Heart left ventricle (tissue), 16 donors: ENCODE data around the gene RXRA. TPM values are rescaled to one million over a fixed set of nuclear protein-coding genes. Genes with fewer than 3 reads are reported as not detected.

Source experiments
- ATAC-seq, 4 donors: fragments of 200-7000 bp; cut with Tn5 transposase; one replicate each; pipeline ENCODE4 v1.9.1; 2020 to 2022; ENCODE audit warnings: moderate library complexity in 4 of 4, mild to moderate bottlenecking in 3 of 4, moderate number of reproducible peaks in 1 of 4
- DNase-seq, 5 donors: peaks; one replicate each; pipeline ENCODE4 v3.0.0-alpha.2; 2020
- H3K27ac ChIP-seq, 12 donors: fragments of 200-600 bp; sonication (generic) in 4 of 12; one replicate each; pipeline versions ENCODE4 v1.5.0 to v1.8.0; 2016 to 2022; ENCODE audit warnings: mild to moderate bottlenecking in 2 of 12
- H3K27me3 ChIP-seq, 9 donors: fragments of 200-600 bp; sonication (generic) in 2 of 9; one replicate each; pipeline versions ENCODE4 v1.5.1 to v1.8.0; 2016 to 2022; ENCODE audit warnings: mild to moderate bottlenecking in 3 of 9
- H3K36me3 ChIP-seq, 9 donors: fragments of 200-600 bp; sonication (generic) in 2 of 9; one replicate each; pipeline versions ENCODE4 v1.5.0 to v1.8.0; 2018 to 2022; ENCODE audit warnings: mild to moderate bottlenecking in 2 of 9
- H3K4me1 ChIP-seq, 12 donors: fragments of 200-600 bp; sonication (generic) in 4 of 12; one replicate each; pipeline versions ENCODE4 v1.5.0 to v1.8.0; 2016 to 2022; ENCODE audit warnings: mild to moderate bottlenecking in 3 of 12
- H3K4me3 ChIP-seq, 12 donors: fragments of 200-600 bp; sonication (generic) in 4 of 12; one replicate each; pipeline versions ENCODE4 v1.5.0 to v1.8.0; 2017 to 2022; ENCODE audit warnings: mild to moderate bottlenecking in 9 of 12, moderate library complexity in 4 of 12
- H3K9me3 ChIP-seq, 12 donors: fragments of 200-600 bp; sonication (generic) in 4 of 12; one replicate each; pipeline versions ENCODE4 v1.5.0 to v1.8.0; 2016 to 2022; ENCODE audit warnings: mild to moderate bottlenecking in 1 of 12
- POLR2A ChIP-seq, 2 donors: fragments of 450-650 bp; IDR thresholded peaks; one replicate each; pipeline ENCODE4 v1.6.1; 2017; ENCODE audit warnings: antibody characterized with exemption in 2 of 2, mild to moderate bottlenecking in 2 of 2, moderate library complexity in 2 of 2
- WGBS, 4 donors: extraction: QIAGEN DNeasy Blood & Tissue Kit in 2 of 4; methylation state at CpG; one replicate each; pipeline versions ENCODE4 v1.1.5 to v1.1.7; 2013 to 2018; 5-methylcytosine and 5-hydroxymethylcytosine counted together
- intact Hi-C, 10 donors: fragments of 100-400 bp; cut with DNase I; formaldehyde crosslinking; loops; one replicate each; pipeline versions ENCODE4 v1.11.1 to v1.14.2; 2022
- polyA plus RNA-seq, 2 donors: library from polyadenylated mRNA; stranded (reverse); fragments of 200-250 nt; gene quantifications; one replicate each; pipeline ENCODE4 v1.2.3, GENCODE V29; 2013
- total RNA-seq, 9 donors: library from RNA; depleted of rRNA in 2 of 9; stranded (reverse); fragments of >200 nt in 2 of 9; fragmentation: NEBNext Ultra II Directional in 3 of 9; extraction: Animal tissue kit (Norgen Biotek cat#: 25700) in 3 of 9; gene quantifications; one replicate each; pipeline versions ENCODE4 v1.1.0 to v1.2.4, GENCODE V29; 2016 to 2023
- TF ChIP-seq, protein P1 (sequence below), 12 donors: fragments of 200-600 bp; sonication (generic) in 4 of 12; IDR thresholded peaks; one replicate each; pipeline versions ENCODE4 v1.5.0 to v1.8.0; 2018 to 2022; ENCODE audit warnings: antibody characterized with exemption in 12 of 12, mild to moderate bottlenecking in 5 of 12
- donor health status: ischemic (EF 13 %, LVEDD 7.1; RV severe dilation, severe dysfunction).
- donor health status: healthy with polysubstance abuse.
- donor health status: DM: no; HTN: yes; CAD: no.
- donor health status: DM: no; HTN: no; CAD: no.
- donor health status: ischemic (EF 25% LVEDD 6.9; RV normal size, moderate dysfunction).
- donor health status: ischemic (EF 25% LVEDD 5.7; RV mildly dilated, moderate dysfunction).
- donor health status: healthy.
- donor health status: DM: yes; HTN: yes; CAD: no.
- donor health status: ischemic (EF 35%, LVEDD 5.7; RV mildly dilated, moderate dysfunction).
- donor health status: nonischemic (EF 11% LVEDD 7.7; RV severe dilation, severe dysfunction).
- donor health status: DM: yes; HTN: yes; CAD: no.
- donor health status: PGD.
- donor health status: ischemic (EF 29% LVEDD 5.4; RV normal size, mild dysfunction).
- donor health status: nonischemic (EF 23%, LVEDD 6.1; RV moderate dilation, normal function).

Gene RXRA
- total and polyA plus RNA-seq, 11 donors = 45.5 to 87.9 (median 54.9) TPM

DNA sequence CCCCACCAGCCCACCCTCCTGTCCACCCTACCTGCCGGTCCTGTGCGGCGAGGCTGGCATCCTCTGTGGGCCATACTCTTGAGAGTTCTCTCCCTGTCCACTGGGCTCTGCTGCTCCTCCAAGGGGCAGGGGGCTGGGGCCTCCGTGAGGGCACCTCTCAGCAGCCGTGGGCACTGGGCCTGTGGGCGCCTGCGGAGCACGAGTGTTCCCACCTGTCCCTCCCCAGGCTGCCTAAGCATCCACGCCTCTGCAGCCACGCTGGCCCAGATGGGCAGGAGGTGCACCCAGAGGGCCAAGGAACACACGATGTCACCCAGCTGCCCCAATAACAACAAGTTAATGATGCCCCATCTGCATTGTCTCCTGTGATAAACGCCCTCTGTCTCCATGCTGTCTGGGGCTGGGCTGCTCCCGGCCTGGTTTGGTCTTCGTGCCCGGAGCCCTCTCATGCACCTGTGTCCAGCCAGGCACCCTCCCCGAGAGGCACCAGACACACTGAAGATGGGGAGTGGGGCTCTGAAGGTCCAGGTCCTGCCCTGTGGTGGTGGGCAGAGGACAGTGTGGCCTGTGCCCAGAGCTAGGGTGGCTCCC, 114.5 kb downstream of the RXRA start:
- no peak for ATAC-seq
- peaks cover 0 to 18% (median 15%) of the 10 kb centered on the region in 9 donors for H3K36me3 ChIP-seq
- no peak overlapping the region for H3K27ac ChIP-seq
- no peaks in the 10 kb centered on the region for H3K9me3 ChIP-seq
- no peak overlapping the region for H3K4me3 ChIP-seq
- no peaks in the 10 kb centered on the region for H3K27me3 ChIP-seq
- DNase-seq = no peak
- intact Hi-C loops = loop anchor here in 4 of 10 donors (5.0 to 10.0 kb wide), 3 partner anchors 113 to 176 kb away; partner anchors contain the start of gene RXRA (in 2 of the 4)
- 70 to 72% (median 71%) methylated on average over 12 to 16 of the region's 16 CpGs for WGBS, 4 donors
- peaks cover 10 to 77% (median 52%) of the 10 kb centered on the region in 12 donors for H3K4me1 ChIP-seq
- no peak for TF ChIP-seq POLR2A (IDR thresholded peaks at IDR 0.05)
- TF ChIP-seq, protein P1, sequence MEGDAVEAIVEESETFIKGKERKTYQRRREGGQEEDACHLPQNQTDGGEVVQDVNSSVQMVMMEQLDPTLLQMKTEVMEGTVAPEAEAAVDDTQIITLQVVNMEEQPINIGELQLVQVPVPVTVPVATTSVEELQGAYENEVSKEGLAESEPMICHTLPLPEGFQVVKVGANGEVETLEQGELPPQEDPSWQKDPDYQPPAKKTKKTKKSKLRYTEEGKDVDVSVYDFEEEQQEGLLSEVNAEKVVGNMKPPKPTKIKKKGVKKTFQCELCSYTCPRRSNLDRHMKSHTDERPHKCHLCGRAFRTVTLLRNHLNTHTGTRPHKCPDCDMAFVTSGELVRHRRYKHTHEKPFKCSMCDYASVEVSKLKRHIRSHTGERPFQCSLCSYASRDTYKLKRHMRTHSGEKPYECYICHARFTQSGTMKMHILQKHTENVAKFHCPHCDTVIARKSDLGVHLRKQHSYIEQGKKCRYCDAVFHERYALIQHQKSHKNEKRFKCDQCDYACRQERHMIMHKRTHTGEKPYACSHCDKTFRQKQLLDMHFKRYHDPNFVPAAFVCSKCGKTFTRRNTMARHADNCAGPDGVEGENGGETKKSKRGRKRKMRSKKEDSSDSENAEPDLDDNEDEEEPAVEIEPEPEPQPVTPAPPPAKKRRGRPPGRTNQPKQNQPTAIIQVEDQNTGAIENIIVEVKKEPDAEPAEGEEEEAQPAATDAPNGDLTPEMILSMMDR (IDR thresholded peaks at IDR 0.05) = no peak

DNA sequence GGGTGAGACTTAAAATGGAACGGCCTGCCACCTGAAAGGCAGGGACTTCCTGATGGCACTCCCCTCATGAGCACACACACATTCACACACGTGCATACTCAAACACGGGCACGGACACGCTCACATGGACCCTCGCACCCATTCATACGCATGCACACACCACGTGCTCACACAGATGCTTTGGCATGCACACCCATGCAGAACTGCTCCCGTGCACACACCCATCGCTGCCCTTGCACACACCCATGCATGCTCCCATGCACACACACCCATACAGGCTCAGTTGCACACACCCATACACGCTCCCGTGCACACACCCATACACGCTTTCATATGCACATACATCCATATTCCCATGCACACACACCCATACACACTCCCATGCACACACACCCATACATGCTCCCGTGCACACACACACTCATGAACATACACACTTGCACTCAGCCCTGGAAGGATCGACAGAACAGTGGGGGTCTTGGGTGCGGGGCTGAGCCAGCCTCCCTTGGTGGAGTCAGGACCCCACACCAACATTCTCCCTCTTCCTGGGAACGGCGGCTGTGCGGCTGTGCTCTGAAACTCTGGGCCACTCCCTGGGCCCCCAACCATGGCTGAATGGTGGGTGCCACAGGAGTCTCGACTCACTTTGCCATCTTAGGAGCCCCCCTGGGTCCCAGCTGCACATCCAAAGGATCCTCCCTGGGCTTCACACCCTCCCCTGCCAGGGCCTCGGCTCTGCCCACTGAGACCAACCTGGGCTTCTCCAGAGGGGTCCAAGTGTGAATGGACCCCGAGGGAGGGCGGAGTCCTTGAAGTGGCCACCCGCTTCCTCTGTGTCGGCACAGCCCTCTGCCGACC, 115.2 kb downstream of the RXRA start:
- ATAC-seq (no peak), DNase-seq (no peak)
- Histone ChIP-seq H3K27ac (no peak overlapping the region), H3K9me3 (no peaks in the 10 kb centered on the region), H3K27me3 (no peaks in the 10 kb centered on the region), H3K4me3 (no peak overlapping the region), H3K4me1 (peaks cover 9 to 70% (median 45%) of the 10 kb centered on the region in 12 donors), H3K36me3 (peaks cover 0 to 11% (median 9%) of the 10 kb centered on the region in 9 donors)
- intact Hi-C loops = loop anchor here in 6 of 10 donors (2.0 to 10.0 kb wide), 4 partner anchors 114 to 271 kb away; partner anchors contain the start of gene RXRA (in 2 of the 6)
- WGBS, 4 donors = 60 to 69% (median 63%) methylated on average over 22 to 26 of the region's 26 CpGs
- TF ChIP-seq, protein P1 (IDR thresholded peaks at IDR 0.05) = no peak
- TF ChIP-seq POLR2A (IDR thresholded peaks at IDR 0.05) = no peak

DNA sequence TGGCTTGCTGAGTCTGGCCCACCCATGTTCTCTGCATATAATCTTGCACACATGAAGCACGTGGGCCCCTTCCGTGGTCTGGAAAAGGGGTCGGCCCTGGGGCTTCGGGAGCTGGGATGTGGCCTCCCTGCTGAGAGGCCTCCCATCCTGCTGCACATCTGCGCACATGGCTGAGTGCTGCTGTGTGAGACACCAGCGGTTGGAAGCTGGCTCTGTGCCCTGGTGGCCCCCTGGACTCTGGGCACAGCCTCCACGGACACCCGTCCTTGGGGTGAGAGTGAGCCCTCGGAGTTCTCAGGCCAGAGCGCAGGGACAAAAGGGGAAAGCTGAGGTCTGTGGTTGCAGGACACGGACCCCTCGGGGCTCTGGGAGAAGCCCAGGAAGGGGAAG, 115.8 kb downstream of the RXRA start:
- no peaks in the 10 kb centered on the region for H3K27me3 ChIP-seq
- TF ChIP-seq POLR2A (IDR thresholded peaks at IDR 0.05) = no peak
- TF ChIP-seq, protein P1 (IDR thresholded peaks at IDR 0.05) = no peak
- peaks cover 0 to 5% (median 3%) of the 10 kb centered on the region in 9 donors for H3K36me3 ChIP-seq
- WGBS, 4 donors = 8 to 11% (median 8%) methylated on average over 10 to 12 of the region's 12 CpGs
- H3K27ac ChIP-seq = no peak overlapping the region
- no peak overlapping the region for H3K4me3 ChIP-seq
- DNase-seq = no peak
- ATAC-seq = peak in 2 of 4 donors; percentile 1
- no peaks in the 10 kb centered on the region for H3K9me3 ChIP-seq
- H3K4me1 ChIP-seq = peaks cover 9 to 64% (median 41%) of the 10 kb centered on the region in 12 donors
- intact Hi-C loops = loop anchor here in 6 of 10 donors (2.0 to 10.0 kb wide), 4 partner anchors 115 to 271 kb away; partner anchors contain the start of gene RXRA (in 2 of the 6)
